Activated CD4-positive, alpha-beta T cell treated with anti-CD3 and anti-CD28 coated beads for 4 hours (primary cell): ENCODE results near the gene RHOC.

ENCODE experiments used
- DNase-seq, 2 donors: peaks; one replicate each; pipeline ENCODE4 v3.0.0-alpha.2; 2020

The RHOC gene

DNA sequence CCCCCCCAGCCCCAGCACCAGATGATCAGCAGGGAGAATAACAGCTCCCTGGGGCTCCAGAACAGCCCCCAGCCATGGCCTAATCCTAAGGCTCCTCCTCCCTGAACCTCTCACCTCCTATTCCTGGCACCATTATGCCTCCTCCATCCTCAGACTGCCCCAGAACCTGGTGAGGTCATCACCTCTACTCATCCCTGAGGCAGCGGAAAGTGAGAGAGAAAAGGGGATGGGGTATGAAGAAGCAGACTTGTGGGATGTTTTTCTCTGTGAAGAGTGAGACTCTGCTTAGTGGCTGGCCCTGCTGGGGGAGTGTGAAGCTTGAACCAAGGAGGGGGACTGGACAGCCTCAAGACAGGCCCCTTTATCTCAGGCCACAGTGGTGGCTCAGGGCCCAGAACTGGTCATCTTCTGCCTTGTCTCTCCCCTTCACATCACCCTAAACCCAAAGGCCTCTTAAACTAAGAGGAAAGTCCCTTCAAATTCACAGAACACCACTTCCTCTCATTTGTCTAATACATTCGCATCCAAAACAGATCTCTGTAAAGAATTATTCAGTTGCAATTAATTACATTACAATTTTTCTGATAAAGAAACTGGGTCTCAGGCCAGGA lies 10.4 kb upstream of the RHOC start:
- DNase-seq, result no peak

DNA sequence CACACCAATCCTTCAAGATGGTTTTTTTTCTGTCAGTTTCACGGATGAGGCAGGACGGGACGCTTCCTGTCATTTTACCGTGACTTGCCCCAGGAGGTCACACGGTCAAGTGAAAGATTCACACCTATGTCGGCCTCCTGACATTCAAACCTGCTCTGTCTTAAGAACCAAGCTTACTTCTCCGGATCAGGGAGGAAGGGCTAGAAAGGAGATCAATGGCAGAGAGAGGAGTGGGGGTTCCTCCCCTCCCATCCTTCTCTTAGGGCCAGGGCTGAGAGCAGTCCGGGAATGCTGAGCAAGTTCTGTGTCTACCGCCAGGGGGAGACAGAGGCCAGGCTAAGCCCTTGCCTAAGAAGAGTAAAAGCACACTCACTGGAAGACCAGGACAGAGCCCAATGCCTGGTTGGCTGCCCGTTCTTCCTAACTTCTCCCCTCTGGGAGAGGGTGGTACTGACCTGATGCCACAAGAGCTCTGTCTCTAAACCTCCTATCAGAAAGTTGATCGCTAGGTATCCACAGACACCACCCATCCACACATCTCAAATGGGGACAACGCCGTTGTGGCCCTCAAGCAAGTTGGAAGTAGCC lies 9.3 kb upstream of the RHOC start:
- peak; percentile 78 to 85 for DNase-seq

DNA sequence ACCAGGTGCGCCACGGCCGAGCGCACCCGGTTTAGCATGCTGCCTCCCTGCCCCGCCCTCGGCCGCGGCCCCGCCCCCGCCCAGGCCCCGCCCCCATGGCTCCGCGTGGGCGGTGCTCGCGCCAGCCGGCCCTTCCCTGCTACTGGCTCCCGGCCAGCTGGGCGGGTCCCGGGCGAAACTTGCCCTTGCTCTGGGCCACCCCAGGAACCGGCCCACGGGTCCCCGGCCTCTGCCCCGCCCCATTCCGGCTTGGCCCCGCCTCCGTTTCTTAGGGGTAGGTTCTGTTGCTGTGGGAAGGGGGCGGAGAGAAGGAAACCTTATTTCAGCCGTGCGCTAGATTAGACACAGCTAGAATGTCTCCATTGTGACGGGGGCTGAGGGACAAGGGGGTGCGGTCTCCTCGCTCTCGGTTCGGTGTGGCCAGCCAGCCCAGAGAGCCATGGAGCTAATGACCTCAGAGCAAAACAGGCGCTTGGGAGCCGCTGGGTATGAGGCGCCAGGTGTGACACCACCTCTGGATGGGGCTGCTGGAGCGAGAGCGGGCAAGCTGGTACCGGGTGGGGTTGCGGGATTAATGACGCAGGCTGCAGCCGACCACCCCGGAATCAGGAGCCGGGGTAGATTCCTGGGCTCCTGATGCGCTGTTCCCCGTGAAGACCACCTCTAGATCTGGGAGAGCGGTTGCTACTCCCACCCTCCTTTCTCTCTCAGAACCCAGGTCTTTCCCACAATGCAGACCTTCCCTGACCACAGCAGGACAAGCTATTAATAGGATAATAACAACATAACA lies 8.5 kb upstream of the RHOC start, which contains the start of gene PPM1J:
Gene PPM1J (minus strand): TSS at position 69 of the 790 bp plus-strand sequence. CDS start 31 bp downstream, at position 38.
- peak; percentile 94 to 98 for DNase-seq

DNA sequence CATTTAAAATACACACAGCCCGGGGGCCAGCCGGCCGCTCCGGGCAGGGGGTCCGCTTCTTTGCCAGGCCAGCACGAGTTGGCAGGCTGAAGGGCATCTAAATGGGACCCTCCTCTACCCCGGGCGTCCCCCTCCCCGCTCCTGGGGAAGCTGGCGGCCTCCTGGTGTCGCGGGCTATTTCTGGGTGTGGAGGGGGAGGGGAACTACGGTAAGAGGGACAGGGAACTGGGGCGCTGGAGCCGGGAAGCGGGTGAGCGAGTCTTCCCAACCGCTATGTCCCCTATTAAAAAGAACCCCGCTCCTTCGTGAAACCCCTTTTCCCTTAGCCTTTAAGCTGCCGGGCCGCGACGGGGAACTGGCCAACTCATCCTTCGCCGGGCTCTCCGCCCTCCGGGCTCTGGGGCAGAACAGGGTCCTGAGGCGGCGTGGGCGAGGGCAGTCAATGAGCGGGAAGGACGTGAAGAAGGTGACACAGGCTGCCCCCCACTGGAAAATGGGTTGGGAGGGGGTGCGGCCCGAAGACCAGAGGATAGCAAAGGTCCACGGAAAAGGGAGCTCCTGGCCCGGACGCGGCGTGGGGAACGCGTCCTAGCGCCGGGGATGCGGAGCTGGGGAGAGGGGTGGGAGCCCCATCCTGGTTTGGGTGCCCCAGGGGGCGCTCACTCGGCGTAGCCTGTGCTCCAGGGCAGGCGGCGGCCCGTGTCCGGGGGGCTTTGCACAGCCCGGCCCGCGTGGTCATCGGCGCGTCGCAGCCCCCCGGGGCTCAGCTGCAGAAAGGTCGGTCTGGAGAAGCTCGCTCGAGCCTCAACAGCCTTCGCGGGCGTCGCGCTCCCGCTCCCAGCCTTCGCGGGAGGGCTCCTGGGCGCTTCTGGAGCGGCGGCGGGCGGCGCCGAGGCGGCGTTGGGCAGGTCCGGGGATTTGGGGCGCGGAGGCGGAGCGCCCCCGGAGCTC lies 7.7 kb upstream of the RHOC start:
- no peak for DNase-seq

DNA sequence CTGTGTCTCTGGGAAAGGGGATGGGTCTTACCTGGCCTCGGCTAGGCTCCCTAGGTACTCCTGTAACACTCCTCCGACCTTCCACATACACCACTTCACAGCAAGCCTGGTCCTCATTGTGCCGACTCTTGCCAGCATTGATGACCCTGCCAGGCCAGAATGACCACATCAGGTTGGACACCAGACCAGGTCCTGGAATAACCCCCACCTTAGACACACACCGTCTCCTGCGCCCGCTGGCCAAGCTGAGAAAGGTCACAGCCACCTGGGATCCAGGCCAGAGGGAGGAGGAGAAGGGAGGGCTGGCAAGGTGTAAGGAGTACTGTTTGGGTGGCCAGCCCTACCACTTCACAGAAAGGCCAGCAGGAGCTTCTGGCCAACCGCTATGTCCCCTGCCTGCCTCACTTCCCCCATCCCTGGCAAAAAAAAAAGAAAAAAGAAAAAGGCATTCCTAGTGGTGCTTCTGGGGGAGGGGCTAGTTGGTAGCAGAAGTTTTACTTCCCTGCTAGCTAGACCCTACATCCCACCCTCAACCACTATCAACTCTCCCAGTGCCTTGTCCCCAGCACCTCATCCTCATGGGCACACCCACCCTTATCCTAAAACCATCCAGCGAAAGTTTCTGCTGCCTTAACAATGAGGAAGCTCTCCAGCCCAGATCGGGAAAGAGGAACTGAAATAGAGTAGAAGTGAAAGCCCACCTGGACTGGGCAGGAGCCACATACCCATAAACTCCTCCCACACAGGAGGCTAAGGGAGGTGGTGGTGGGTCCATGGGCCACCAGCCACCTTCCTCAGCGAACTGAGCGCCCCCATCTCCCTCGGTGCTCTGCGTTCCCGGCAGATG lies 6.8 kb upstream of the RHOC start:
- no peak for DNase-seq

DNA sequence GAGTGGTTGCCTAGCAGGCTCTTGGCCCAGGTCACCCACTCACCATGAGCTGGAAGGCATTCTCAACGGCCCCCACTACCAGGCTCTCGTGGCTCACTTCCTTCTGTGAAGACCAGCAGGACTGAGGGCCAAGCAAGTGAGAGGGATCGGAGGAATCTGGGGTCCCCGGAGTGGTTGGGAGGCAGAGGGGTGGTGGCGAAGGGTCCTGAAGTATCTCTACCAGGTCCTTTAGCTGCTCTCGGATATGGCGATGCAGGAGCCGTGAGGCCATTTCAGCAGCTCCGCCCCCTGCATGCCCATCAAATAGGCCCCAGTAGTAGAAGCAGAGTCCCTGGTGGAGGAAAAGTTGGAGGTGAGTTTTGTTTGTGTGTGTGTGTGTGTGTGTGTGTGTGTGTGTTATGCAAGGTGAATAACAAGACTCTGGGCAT lies 5.8 kb upstream of the RHOC start:
- no peak for DNase-seq

DNA sequence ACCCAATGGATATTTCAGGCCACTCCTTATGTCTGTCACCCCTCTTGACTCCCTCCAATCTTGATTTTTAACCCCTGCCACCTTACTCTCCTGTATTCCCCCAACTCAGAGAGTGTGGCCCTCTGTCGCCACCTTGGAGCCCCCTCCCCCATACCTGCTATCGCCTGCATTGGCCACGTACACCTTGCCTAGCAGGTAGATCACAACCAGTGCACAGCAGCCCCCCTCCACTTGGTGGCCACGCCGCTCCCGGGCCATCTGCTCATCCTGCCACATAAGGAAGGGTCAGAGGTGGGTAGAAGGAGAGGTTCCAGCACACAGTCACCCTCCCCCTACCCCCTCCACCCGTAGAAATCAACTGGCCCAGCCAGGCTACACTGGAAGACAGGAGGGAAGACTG lies 5.3 kb upstream of the RHOC start:
- no peak for DNase-seq

DNA sequence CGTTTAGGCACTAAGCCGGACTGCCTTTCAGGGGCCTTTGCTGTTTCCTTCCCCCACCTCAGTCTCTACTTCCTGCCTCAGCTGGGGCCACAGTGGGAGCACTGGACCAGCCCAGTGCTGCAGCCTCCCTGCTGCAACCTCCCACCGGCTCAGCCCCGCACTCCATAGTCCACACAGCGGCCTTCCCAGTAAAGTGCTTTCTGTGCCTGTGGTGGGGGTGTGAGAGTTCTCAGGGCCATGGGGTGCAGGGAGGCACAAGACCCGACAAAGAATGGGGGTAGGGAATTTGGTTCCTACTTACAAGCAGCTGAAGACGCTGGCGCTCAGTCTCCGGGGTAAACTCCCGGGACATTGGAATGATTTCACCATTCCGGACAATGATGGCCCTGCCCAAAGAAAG lies 4.7 kb upstream of the RHOC start:
- DNase-seq, result no peak

DNA sequence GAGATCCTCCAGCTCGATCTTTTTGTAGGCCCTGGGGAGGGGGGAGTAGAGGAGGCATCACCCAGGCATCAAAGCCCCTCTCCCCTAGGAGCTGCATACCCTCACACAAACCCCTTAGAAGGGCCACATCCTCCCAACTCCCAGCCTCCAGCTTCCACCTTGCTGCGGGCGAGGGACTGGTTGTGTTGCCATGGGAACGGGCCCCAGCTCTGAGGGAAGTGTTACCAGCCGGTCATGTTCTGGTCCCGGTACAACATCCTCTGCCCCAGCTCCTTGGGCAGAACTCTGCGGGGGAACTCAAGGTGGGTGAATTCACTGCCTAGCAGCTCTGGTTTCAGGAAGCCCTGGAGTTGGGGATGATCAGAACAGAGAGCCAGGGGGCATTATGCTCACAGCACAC lies 4.1 kb upstream of the RHOC start:
- no peak for DNase-seq

DNA sequence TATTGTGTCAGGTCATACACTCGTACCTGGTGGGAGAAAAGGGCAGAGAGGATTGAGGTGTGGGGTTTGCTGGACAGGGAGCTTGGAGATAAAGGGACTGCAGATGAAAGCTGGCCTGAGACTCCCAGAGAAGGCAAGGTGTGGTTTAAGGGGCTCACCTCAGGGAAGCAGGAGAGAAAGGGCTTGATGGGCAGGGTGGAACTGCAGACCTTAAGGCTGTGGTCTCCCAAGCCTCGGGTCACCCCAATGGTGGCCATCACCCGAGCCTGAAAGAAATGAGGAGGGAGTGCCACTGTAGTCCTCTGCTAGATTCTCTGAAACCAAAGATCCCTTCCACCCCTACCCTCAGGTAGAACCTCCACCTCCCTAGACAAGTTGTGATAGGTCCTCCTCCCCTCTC lies 3.7 kb upstream of the RHOC start:
- no peak for DNase-seq

DNA sequence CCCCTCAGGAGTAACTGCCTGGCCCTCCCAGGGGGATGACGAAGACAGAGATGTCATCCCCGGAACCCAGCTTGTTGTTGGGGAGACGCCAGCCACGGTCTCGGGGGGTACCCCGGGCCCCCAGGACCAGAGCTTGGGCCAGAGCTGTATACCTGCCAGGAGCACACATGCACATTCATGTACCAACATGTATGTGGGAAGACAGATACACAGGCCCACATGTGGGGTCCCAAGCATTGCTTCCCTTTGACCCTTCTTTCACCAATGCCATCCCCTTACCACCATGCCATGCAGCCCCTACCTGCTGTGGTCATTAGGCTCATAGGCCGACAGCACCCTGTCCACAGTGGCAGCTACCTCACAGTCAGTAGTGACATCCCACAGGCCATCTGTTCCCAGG lies 3.2 kb upstream of the RHOC start:
- no peak for DNase-seq

DNA sequence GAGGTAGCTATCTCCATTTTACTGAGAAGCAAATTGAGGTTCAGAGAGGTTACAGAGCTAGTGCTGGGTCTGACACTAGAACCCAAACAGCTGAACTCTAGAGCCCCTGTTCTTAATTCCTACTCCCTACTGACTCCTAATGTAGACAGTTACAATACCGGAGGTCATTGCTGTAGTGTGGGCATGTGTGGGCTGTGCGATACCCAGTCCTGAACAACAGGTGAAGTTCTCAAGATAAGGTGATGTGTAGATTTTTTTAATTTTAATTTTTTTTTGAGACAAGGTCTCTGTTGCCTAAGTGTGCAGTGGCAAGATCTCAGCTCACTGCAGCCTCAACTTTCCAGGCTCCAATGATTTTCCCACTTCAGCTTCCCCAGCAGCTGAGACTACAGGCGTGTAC lies 1.6 kb upstream of the RHOC start:
- DNase-seq, result no peak

DNA sequence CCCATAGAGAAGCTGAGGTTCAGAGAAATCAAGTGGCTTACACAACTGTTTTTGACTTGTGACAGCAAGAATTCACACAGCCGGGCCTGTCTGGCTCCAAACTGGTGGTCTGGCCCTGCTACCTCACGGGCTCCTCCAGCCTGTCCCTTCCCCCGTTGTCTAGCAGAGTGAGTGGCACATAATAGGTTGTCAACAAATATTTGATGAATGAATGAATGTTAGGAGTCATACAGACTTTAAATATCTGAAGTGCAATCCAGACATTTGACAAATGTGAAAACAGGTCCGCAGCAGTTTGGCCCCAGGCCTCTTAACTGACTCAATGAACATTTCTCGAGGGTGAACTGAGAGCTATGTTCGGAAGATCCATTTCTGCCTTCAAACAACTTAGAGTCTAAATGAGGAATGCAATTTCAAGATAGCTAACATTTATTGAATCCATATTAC lies 1.1 kb upstream of the RHOC start:
- no peak for DNase-seq

DNA sequence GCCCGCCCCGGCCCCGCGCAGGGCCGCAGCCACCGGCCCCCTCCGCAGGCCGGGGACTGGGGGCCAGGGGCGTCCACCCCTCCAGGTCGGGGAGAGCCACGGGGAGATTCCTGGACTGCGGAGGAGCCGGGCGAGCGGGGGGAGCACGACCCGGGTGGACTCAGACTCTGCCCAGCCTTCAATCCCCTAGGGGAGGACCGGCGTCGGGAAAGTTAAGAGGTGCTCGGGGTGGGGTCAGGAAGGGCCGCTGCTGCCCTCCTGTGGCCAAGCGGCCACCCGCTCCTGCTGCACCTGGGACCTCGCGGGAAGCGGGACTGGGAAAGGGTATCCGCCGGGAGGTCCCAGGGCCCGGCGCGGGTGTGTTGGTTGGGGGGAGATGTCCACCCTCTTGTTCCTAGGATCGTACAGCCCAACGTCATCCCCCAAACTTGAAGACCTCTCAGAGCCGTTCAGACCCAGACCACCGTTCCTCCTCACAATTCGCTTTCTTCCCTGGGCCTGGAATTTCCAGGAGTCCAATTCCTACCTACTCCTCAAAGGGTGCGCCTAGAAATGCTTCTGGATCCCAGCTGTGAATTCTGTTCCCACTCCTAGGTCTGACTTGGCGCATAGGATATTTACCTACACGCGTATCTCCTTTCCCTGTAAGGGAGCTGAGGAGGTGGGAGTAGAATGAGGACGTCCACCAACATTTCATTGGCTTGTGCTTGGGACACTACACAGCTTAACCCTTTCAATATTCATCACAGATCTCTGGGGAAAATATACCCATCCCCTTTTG lies 484 bp upstream of the RHOC start:
- DNase-seq, result peak; percentile 62 to 63

DNA sequence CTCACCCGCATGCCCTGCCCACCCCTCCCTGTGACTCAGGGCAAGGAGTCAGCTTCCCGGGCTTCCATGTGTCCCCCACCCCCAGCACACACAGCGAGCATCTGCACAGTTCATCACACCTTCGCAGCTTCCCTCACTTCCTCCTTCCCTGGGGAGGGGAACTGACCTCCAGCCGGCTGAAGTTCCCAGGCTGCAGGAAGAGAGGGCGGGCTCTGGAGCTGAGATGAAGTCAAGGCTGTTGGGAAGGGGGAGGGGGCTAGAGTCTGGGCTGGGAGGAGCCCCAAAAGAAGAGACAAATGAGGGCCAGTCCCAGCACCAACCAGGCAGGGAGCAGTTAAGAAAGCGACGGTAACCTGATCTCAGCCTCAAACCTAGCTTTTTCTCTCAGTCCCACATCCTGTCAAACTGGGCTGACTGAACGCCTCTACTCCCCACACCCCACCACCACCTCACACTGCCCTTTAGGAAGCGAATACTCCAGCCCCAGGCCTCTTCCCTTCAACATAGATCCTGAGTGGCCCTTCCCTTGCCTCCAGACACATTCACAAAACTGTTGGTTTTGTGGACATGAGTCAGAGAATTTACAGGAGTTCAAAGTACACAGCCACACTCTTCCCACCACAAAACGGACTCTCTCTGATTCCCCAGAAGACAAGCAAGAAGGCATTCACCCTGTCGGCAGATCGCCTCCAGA lies 1.8 kb downstream of the RHOC start:
- DNase-seq, result peak in 1 of 2 donors; percentile 25

DNA sequence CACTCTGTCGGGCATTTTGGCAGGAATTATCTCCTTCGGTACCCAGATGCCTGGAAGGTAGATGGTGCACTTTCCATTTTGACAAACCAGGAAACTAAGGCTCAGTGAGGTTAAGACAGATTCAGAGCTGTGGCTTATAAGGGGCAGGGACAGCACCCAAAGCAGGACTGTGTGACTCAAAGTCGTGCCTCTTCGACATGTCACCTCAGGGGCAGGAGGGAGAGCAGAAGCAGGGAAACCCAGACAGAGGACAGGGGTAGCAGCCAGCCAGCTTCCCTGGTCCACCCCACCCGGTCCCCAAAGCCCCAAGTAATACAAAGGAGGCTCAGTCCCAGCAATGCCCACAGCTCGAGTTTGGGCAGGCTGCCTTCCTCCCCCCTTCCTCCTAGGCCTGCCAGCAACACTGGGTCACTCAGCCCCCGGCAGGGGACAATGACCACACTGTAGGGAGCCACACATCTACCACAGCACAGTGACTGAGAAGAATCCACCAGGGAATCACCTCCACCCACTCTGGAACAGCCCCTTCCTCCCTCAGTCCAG lies 2.5 kb downstream of the RHOC start:
- no peak for DNase-seq

DNA sequence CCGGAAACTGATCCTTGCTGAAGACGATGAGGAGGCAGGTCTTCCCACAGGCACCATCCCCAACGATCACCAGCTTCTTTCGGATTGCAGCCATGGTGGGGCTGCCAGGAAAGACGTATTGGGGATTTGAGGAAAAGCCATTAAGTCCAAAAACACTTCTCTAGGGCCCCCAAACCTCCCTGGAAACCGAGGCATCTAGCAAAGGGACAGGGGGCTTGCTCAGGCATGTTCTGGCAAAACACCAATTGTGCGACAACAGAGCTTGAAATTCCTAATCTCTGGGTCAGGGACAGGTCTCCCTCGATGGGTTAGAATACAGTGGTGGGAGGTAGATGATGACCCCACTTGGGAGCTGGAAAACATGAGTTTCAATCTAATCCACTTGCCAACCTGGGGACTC lies 3.2 kb downstream of the RHOC start:
- no peak for DNase-seq

DNA sequence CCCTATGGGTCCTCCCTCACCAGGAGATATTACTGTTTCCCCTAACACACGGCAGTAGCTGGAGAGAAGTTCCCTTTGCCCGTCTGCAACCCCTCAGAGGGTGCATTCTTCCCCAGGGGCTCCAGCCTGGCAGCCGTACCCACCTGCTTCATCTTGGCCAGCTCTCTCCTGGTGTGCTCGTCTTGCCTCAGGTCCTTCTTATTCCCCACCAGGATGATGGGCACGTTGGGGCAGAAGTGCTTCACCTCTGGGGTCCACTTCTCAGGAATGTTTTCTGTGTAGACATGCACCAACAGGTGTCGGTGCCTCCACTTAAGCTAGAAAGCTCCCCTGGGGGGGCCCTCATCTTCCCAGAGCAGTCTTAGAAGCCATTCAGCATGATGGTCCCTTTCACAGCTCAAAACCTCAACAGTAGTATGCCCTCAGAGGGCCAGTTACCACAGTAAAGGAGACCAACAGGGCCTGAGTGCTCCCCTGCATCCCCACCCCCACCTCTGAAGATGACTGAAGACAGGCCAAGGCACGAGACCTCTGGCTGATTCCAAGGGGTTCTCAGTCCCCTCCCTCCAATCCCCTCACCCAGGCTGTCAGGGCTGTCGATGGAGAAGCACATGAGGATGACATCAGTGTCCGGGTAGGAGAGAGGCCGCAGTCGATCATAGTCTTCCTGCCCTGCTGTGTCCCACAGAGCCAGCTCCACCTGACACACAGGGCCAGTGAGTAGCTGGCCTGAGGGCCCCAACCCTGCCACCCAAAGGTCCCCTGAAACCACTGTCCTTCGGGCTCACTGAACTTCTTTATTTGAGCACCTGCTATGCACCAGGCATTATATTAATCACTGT lies 4.3 kb downstream of the RHOC start:
- DNase-seq, result no peak

DNA sequence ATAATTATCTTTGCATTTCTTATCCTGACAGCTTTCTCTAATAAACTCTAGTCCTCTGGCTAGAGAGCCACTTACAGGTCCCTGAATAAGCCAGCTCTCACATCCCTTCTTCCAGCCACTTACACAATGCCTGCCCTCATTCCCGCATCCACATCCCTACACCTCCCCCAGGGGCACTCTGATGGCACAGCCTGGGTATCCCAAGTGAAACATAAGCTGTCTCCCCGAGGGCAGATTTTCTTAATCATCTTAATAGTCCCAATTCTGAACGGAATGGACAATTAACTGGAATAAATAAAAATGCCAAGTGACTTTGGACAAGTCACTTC lies 4.9 kb downstream of the RHOC start:
- no peak for DNase-seq
